AG04450 (cell line): Measurements from ENCODE around the gene ANKRD1. TPM values are rescaled to one million over a fixed set of nuclear protein-coding genes. Genes with fewer than 3 reads are reported as not detected.

Source experiments
- CTCF ChIA-PET: fragments of 300-600, 350-600 bp; formaldehyde crosslinking; extraction: SDS; loops from one replicate; lab custom pipeline; 2022; ENCODE audit warnings: antibody characterized with exemption, inconsistent platforms; lab: Charles Lee
- POLR2A ChIA-PET: fragments of 350-600 bp; formaldehyde crosslinking; extraction: SDS; loops from one replicate; lab custom pipeline; 2021; ENCODE audit warnings: antibody characterized with exemption, inconsistent platforms; lab: Yijun Ruan, JAX
- DNase-seq: peaks from one replicate; pipeline ENCODE4 v3.0.0-alpha.2; 2011; ENCODE audit warnings: low read depth, low spot score
- H3K27ac ChIP-seq: one replicate; pipeline ENCODE4 v1.5.1; 2012; ENCODE audit warnings: low read depth, low read length, control low read depth
- H3K27me3 ChIP-seq: one replicate; pipeline ENCODE4 v1.6.0; 2012; ENCODE audit warnings: low read length; ENCODE audit not compliant: control insufficient read depth, insufficient read depth
- H3K4me3 ChIP-seq: 2 replicates; pipeline ENCODE4 v1.5.1; 2011; ENCODE audit warnings: mild to moderate bottlenecking, low read depth, low read length, control low read depth
- H3K9me3 ChIP-seq: 2 replicates; pipeline ENCODE4 v1.5.1; 2012; ENCODE audit warnings: low read length; ENCODE audit not compliant: control insufficient read depth, insufficient read depth
- CTCF ChIP-seq: IDR thresholded peaks from 2 replicates; pipeline ENCODE4 v1.5.1; 2011; ENCODE audit warnings: low read depth, low read length, control low read depth, inconsistent platforms
- polyA plus RNA-seq: library from polyadenylated mRNA; depleted of rRNA; stranded (reverse); fragments of >200 nt; gene quantifications from 2 replicates; pipeline ENCODE4 v1.2.3, GENCODE V29; 2011

ANKRD1 gene
- polyA plus RNA-seq, 1 experiment = 0.53 TPM

- POLR2A ChIA-PET = no interaction called here
- no peak for TF ChIP-seq CTCF
Measured at GRCh38 chr10:90913774-90914420, 7.0 kb downstream of the ANKRD1 start.

GRCh38 chr10:90912854-90913479 is 7.9 kb downstream of the ANKRD1 start:
- no peak for DNase-seq
- ChIA-PET POLR2A (no interaction called here), CTCF (interaction anchor here (0.7 to 5.5 kb wide), 12 partner anchors 9 to 339 kb away, joined by 3 to 189 read pairs (median 14); partner anchors contain the start of gene ANKRD1)
- Histone ChIP-seq H3K27ac (no peak overlapping the region), H3K4me3 (no peak overlapping the region), H3K9me3 (no peaks in the 10 kb centered on the region), H3K27me3 (no peaks in the 10 kb centered on the region)
- no peak for TF ChIP-seq CTCF

More at GRCh38 chr10:90913774-90914420, 7.0 kb downstream of the ANKRD1 start:
- no peak for DNase-seq
- CTCF ChIA-PET = interaction anchor here (0.7 to 5.5 kb wide), 2 partner anchors 86 to 338 kb away, joined by 3 to 189 read pairs; no protein-coding TSS in a partner anchor
- Histone ChIP-seq H3K9me3 (no peaks in the 10 kb centered on the region), H3K27me3 (no peaks in the 10 kb centered on the region), H3K4me3 (no peak overlapping the region), H3K27ac (no peak overlapping the region)

DNA sequence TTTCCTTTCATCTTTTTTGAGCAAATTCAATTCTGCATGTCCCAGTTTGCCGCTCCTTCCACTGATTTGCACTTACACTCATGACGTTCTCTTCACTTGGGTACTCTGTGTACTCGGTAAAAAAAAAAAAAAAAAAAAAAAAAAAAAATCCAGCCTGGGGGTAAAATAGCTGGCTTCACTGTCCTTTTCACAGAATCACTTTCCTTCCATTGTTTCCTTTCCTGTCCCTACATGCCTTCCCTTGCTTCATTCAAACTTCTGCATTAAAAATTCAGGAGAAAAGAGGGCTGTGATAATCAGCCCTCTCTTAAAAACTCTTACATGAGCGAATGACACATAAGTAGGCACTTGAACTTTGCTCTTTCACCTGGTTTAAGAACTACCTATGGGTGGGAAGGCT is 8.7 kb downstream of the ANKRD1 start:
- POLR2A ChIA-PET = interaction anchor here (0.5 to 1.0 kb wide), 3 partner anchors 18 to 331 kb away, joined by 4 to 5 read pairs (median 4); no protein-coding TSS in a partner anchor
- Histone ChIP-seq H3K9me3 (no peaks in the 10 kb centered on the region), H3K27ac (no peak overlapping the region), H3K4me3 (no peak overlapping the region), H3K27me3 (no peaks in the 10 kb centered on the region)
- TF ChIP-seq CTCF = no peak
- DNase-seq = no peak
- CTCF ChIA-PET = interaction anchor here (0.6 to 5.5 kb wide), 58 partner anchors 9 to 640 kb away, joined by 3 to 189 read pairs (median 5); partner anchors contain the start of genes ANKRD1 and RPP30

DNA sequence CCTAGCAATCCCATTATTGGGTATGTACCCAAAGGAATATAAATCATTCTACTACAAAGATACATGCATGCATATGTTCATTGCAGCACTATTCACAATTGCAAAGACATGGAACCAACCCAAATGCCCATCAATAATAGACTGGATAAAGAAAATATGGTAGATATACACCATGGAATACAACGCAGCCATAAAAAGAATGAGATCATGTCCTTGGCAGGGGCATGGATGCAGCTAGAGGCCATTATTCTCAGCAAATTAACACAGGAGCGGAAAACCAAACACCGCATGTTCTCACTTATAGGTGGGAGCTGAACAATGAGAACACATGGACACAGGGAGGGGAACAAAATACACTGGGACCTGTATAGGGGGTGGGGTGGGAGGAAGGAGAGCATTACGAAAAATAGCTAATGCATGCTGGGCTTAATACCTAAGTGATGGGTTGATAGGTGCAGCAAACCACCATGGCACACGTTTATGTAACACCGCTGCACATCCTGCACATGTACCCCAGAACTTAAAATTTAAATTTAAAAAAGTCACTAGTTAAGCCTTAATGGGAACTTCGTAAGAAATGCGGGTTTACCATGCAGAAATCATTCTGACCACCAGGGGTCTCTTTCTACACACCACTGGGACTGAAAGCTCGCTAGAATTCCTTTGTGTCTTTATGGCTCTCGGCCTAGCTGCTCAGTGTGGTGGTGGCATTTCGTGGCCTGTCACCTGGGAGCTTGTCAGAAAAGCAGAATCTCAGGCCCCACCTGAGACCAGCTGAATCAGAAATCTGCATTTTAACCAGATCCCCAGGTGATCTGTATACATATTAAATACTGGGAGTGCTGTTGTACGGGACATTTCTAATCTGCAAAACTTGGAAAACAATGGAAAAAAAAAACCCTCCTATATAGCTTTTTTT is 9.5 kb downstream of the ANKRD1 start:
- ChIA-PET CTCF (interaction anchor here (0.6 to 5.5 kb wide), 57 partner anchors 8 to 1029 kb away, joined by 3 to 189 read pairs (median 5); partner anchors contain the start of genes ANKRD1 and RPP30), POLR2A (interaction anchor here (1.0 kb wide), 1 partner anchor 19 kb away, joined by 4 read pairs; no protein-coding TSS in a partner anchor)
- DNase-seq = peak; percentile 56
- H3K4me3 ChIP-seq = no peak overlapping the region
- peak; percentile 88 for TF ChIP-seq CTCF
- H3K27ac ChIP-seq = no peak overlapping the region
- no peaks in the 10 kb centered on the region for H3K9me3 ChIP-seq
- no peaks in the 10 kb centered on the region for H3K27me3 ChIP-seq
